GM12878 (cell line): ENCODE measurements around the gene OLA1. TPM values are rescaled to one million over a fixed set of nuclear protein-coding genes. Genes with fewer than 3 reads are reported as not detected.

Experiments used
- ATAC-seq: fragments of 200-7000 bp; cut with Tn5 transposase; 3 replicates; pipeline ENCODE4 v1.9.1; 2020; ENCODE audit warnings: mild to moderate bottlenecking, moderate library complexity
- BruUV-seq: library from RNA; stranded (reverse); fragments of 400-500 nt; replicated peaks from 2 replicates; lab custom pipeline; 2021; lab: Mats Ljungman, UMichigan
- CTCF ChIA-PET: fragments of 300-600 bp; sonication (Branson Sonifier 250); formaldehyde crosslinking; extraction: SDS; loops from one replicate; lab custom pipeline; 2021; ENCODE audit warnings: inconsistent platforms; lab: Yijun Ruan, JAX
- POLR2A ChIA-PET: fragments of 350-600 bp; formaldehyde crosslinking; extraction: SDS; loops from one replicate; lab custom pipeline; 2021; ENCODE audit warnings: inconsistent platforms; lab: Charles Lee
- RAD21 ChIA-PET: fragments of 300-600 bp; sonication (Branson Sonifier 250); formaldehyde crosslinking; loops from one replicate; lab custom pipeline; 2023; ENCODE audit warnings: antibody characterized with exemption; ENCODE audit not compliant: unreplicated experiment; lab: Charles Lee
- SMC1A ChIA-PET: fragments of 300-600 bp; sonication (Branson Sonifier 250); formaldehyde crosslinking; loops from one replicate; lab custom pipeline; 2023; ENCODE audit not compliant: unreplicated experiment, uncharacterized antibody; lab: Charles Lee
- DNase-seq: peaks from one replicate; pipeline ENCODE4 v3.0.0-alpha.2; 2011; ENCODE audit warnings: low read depth, low spot score
- FAIRE-seq: peaks from 3 replicates; lab custom pipeline; 2011; peaks lifted over from hg19 to GRCh38; lab: Jason Lieb, UNC
- H2AFZ ChIP-seq: 2 replicates; pipeline ENCODE4 v1.6.0; 2011; ENCODE audit warnings: low read depth, low read length, control low read depth; ENCODE audit not compliant: control insufficient read depth
- H3K27ac ChIP-seq: 2 replicates; pipeline ENCODE4 v1.5.1; 2011; ENCODE audit warnings: control low read depth; ENCODE audit not compliant: control insufficient read depth, insufficient read depth
- H3K27me3 ChIP-seq, 2 experiments: replicated peaks in 1 of 2; 2 replicates each; pipeline versions ENCODE4 v1.6.0 to v1.6.1; 2011; ENCODE audit warnings: low read length in 1 of 2; ENCODE audit not compliant: control insufficient read depth in 2 of 2, insufficient read depth in 2 of 2
- H3K36me3 ChIP-seq, 2 experiments: 2 replicates each; pipeline ENCODE4 v1.5.1; 2011; ENCODE audit warnings: low read length in 1 of 2; ENCODE audit not compliant: control insufficient read depth in 2 of 2, insufficient read depth in 2 of 2
- H3K4me1 ChIP-seq: 2 replicates; pipeline ENCODE4 v1.6.1; 2011; ENCODE audit warnings: mild to moderate bottlenecking, low read length, moderate library complexity, mixed read lengths; ENCODE audit not compliant: control insufficient read depth, insufficient read depth
- H3K4me2 ChIP-seq: 2 replicates; pipeline ENCODE4 v1.6.0; 2011; ENCODE audit warnings: control low read depth; ENCODE audit not compliant: control insufficient read depth, insufficient read depth
- H3K4me3 ChIP-seq: fragments of 200-600 bp; sonication (generic); 2 replicates; pipeline ENCODE4 v1.5.1; 2016
- H3K79me2 ChIP-seq: 2 replicates; pipeline ENCODE4 v1.6.0; 2011; ENCODE audit warnings: low read length; ENCODE audit not compliant: control insufficient read depth, insufficient read depth
- H3K9ac ChIP-seq: 2 replicates; pipeline ENCODE4 v1.8.0; 2011; ENCODE audit warnings: low read length, control low read depth, mixed read lengths; ENCODE audit not compliant: control insufficient read depth, insufficient read depth
- H3K9me3 ChIP-seq: replicated peaks from 3 replicates; pipeline ENCODE4 v1.5.1; 2011; ENCODE audit warnings: mild to moderate bottlenecking, low read length; ENCODE audit not compliant: control insufficient read depth, insufficient read depth
- H4K20me1 ChIP-seq: 2 replicates; pipeline ENCODE4 v1.6.0; 2011; ENCODE audit not compliant: control insufficient read depth, insufficient read depth
- ATF7 ChIP-seq: fragments of 450-650 bp; IDR thresholded peaks from 2 replicates; pipeline ENCODE4 v1.6.1; 2016; ENCODE audit warnings: low read depth, mild to moderate bottlenecking
- BACH1 ChIP-seq: fragments of 450-650 bp; IDR thresholded peaks from 2 replicates; pipeline ENCODE4 v1.6.1; 2017; ENCODE audit warnings: mild to moderate bottlenecking, borderline replicate concordance
- BHLHE40 ChIP-seq, 2 experiments: fragments of 450-650 bp in 1 of 2; IDR thresholded peaks; 2 replicates each; pipeline ENCODE4 v1.6.1; 2011 to 2017; ENCODE audit warnings: low read depth in 2 of 2, borderline replicate concordance in 1 of 2, improper control_type of control experiment in 1 of 2, low read length in 1 of 2, mild to moderate bottlenecking in 1 of 2
- CHD1 ChIP-seq: IDR thresholded peaks from 2 replicates; pipeline ENCODE4 v1.6.1; 2012; ENCODE audit warnings: low read depth, low read length, improper control_type of control experiment
- EED ChIP-seq: sonication (generic); IDR thresholded peaks from 2 replicates; pipeline ENCODE4 v1.6.1; 2016; ENCODE audit warnings: antibody characterized with exemption, low read depth
- EGR1 ChIP-seq, 2 experiments: IDR thresholded peaks; 1 replicate in 1 of 2; 2 replicates in 1 of 2; pipeline ENCODE4 v1.6.1; 2011 to 2012; ENCODE audit warnings: low read depth in 2 of 2, low read length in 2 of 2, borderline replicate concordance in 1 of 2, mild to moderate bottlenecking in 1 of 2, moderate library complexity in 1 of 2
- ETV6 ChIP-seq, 2 experiments: fragments of 450-650 bp in 1 of 2; IDR thresholded peaks in 1 of 2; conservative IDR thresholded peaks in 1 of 2; 2 replicates each; pipeline ENCODE4 v1.6.1; 2014; ENCODE audit warnings: antibody characterized with exemption in 1 of 2, borderline replicate concordance in 1 of 2, low read depth in 1 of 2, mild to moderate bottlenecking in 1 of 2, moderate library complexity in 1 of 2
- MTA2 ChIP-seq: fragments of 450-650 bp; IDR thresholded peaks from 2 replicates; pipeline ENCODE4 v1.6.1; 2016; ENCODE audit warnings: low read depth, mild to moderate bottlenecking, moderate library complexity
- MYB ChIP-seq: fragments of 150-350 bp; IDR thresholded peaks from 2 replicates; pipeline ENCODE4 v1.6.1; 2014; ENCODE audit warnings: mild to moderate bottlenecking, low read depth, low read length, borderline replicate concordance
- NFIC ChIP-seq: IDR thresholded peaks from 2 replicates; pipeline ENCODE4 v1.6.1; 2012; ENCODE audit warnings: low read depth, mild to moderate bottlenecking, inconsistent platforms, low read length, moderate library complexity
- POLR2AphosphoS2 ChIP-seq: IDR thresholded peaks from 2 replicates; pipeline ENCODE4 v1.6.1; 2011; ENCODE audit warnings: low read depth, mild to moderate bottlenecking, low read length, improper control_type of control experiment, moderate library complexity
- SIX5 ChIP-seq: IDR thresholded peaks from 2 replicates; pipeline ENCODE4 v1.6.1; 2011; ENCODE audit warnings: mild to moderate bottlenecking, low read depth, low read length, moderate library complexity; ENCODE audit not compliant: severe bottlenecking
- SMAD5 ChIP-seq: IDR thresholded peaks from 2 replicates; pipeline ENCODE4 v1.6.1; 2016; ENCODE audit warnings: antibody characterized with exemption, low read depth
- SP1 ChIP-seq: IDR thresholded peaks from one replicate; pipeline ENCODE4 v1.6.1; 2011; ENCODE audit warnings: low read depth, low read length
- SRF ChIP-seq, 2 experiments: IDR thresholded peaks; 2 replicates each; pipeline ENCODE4 v1.6.1; 2011; ENCODE audit warnings: low read depth in 2 of 2, low read length in 2 of 2, mild to moderate bottlenecking in 1 of 2, moderate library complexity in 1 of 2
- STAT1 ChIP-seq: fragments of 450-650 bp; conservative IDR thresholded peaks from 2 replicates; pipeline ENCODE4 v1.6.1; 2014; ENCODE audit warnings: antibody characterized with exemption, mild to moderate bottlenecking
- STAT3 ChIP-seq: IDR thresholded peaks from 2 replicates; pipeline ENCODE4 v1.6.1; 2011; ENCODE audit warnings: low read depth, low read length, improper control_type of control experiment
- ZNF24 ChIP-seq: fragments of 450-650 bp; IDR thresholded peaks from 2 replicates; pipeline ENCODE4 v1.6.1; 2017; ENCODE audit warnings: antibody characterized with exemption, mild to moderate bottlenecking
- WGBS: methylation state at CpG from one replicate; pipeline ENCODE4 v1.1.6; 2016; ENCODE audit warnings: low lambda C conversion rate; ENCODE audit not compliant: insufficient replicate concordance, insufficient coverage; ENCODE audit errors: missing lambda C conversion rate; 5-methylcytosine and 5-hydroxymethylcytosine counted together
- in situ Hi-C: fragments of 300-500 bp; cut with MboI; formaldehyde crosslinking; loops from 9 replicates; pipeline ENCODE4 v1.14.3; 2018; ENCODE audit warnings: mixed read lengths
- intact Hi-C: fragments of 100-400 bp; cut with micrococcal nuclease; formaldehyde crosslinking; loops from one replicate; pipeline ENCODE4 v1.14.2; 2022; ENCODE audit not compliant: unreplicated experiment
- polyA plus RNA-seq, 11 experiments: library from polyadenylated mRNA; depleted of rRNA in 4 of 11; unstranded in 6 of 11; stranded (reverse) in 5 of 11; fragments of >200 nt; fragmentation: Nextera tagmentation in 4 of 11; fragmentation: Illumina TruSeq in 1 of 11; extraction: Ambion mirVana in 4 of 11; extraction: Trizol in 1 of 11; gene quantifications; 1 replicate in 1 of 11; 2 replicates in 10 of 11; pipeline versions ENCODE4 v1.2.1 to v1.2.3, GENCODE V29; 2011 to 2016; ENCODE audit warnings: inconsistent platforms in 2 of 11, missing spikeins in 2 of 11, low read depth in 1 of 11
- total RNA-seq, 4 experiments: library from RNA; depleted of rRNA in 3 of 4; stranded (reverse); fragments of >200 nt in 3 of 4; fragmentation: Illumina TruSeq in 1 of 4; extraction: Trizol in 1 of 4; gene quantifications; 2 replicates each; pipeline versions ENCODE4 v1.2.1 to v1.2.3, GENCODE V29; 2013 to 2021
- TF ChIP-seq, protein P1 (sequence below): fragments of 450-650 bp; IDR thresholded peaks from 2 replicates; pipeline ENCODE4 v1.6.1; 2017; ENCODE audit warnings: mild to moderate bottlenecking, moderate library complexity

Gene OLA1
- total and polyA plus RNA-seq, 10 of the 15 experiments (the other 5 are each of a cell fraction or from before 2014, with no cell fraction given), result 107 to 238 (median 142) TPM

- intact Hi-C loops, result no loop called here
- POLR2A ChIA-PET, result no interaction called here
Observed at GRCh38 chr2:174266288-174266687, 18.0 kb upstream of the OLA1 start.

More at GRCh38 chr2:174266288-174266687, 18.0 kb upstream of the OLA1 start:
- 59% methylated on average over 5 of the region's 5 CpGs for WGBS
- H3K79me2 ChIP-seq, result no peaks in the 10 kb centered on the region
- no peaks in the 10 kb centered on the region for H4K20me1 ChIP-seq
- no peaks in the 10 kb centered on the region for H3K4me1 ChIP-seq
- no peak overlapping the region for H3K4me3 ChIP-seq
- ATAC-seq (no peak), DNase-seq (no peak), FAIRE-seq (no peak)
- no TSS peak for BruUV-seq
- in situ Hi-C loops, result no loop called here
- H3K9me3 ChIP-seq, result no peaks in the 10 kb centered on the region
- ChIA-PET CTCF (no interaction called here), RAD21 (no interaction called here), SMC1A (interaction anchor here (1.0 kb wide), 1 partner anchor 11 kb away, joined by 6 read pairs; no protein-coding TSS in a partner anchor)
- H3K4me2 ChIP-seq, result no peak overlapping the region
- H3K27me3 ChIP-seq, result no peaks in the 10 kb centered on the region; a peak in 1 of 4 replicates
- H3K27ac ChIP-seq, result no peak overlapping the region
- no peaks in the 10 kb centered on the region for H3K36me3 ChIP-seq
- TF ChIP-seq BHLHE40 (IDR thresholded peaks at IDR 0.05; ENCODE audit: borderline replicate concordance in 1 of 2, low read depth in 2 of 2, low read length in 1 of 2) (no peak), MTA2 (no peak), SIX5 (no peak), EGR1 (IDR thresholded peaks at IDR 0.05; ENCODE audit: borderline replicate concordance in 1 of 2, low read depth in 2 of 2, low read length in 2 of 2) (no peak), SRF (IDR thresholded peaks at IDR 0.05; ENCODE audit: low read depth in 2 of 2, low read length in 2 of 2) (no peak), STAT1 (no peak), MYB (no peak), POLR2AphosphoS2 (no peak), NFIC (no peak), EED (no peak), STAT3 (no peak), ATF7 (no peak), SMAD5 (no peak), ETV6 (conservative IDR thresholded peaks at IDR 0.05 in 1 of 2, IDR thresholded peaks at IDR 0.05 in 1 of 2; ENCODE audit: borderline replicate concordance in 1 of 2, low read depth in 1 of 2) (no peak), ZNF24 (no peak), CHD1 (no peak), BACH1 (no peak), SP1 (no peak)
- TF ChIP-seq, protein P1, sequence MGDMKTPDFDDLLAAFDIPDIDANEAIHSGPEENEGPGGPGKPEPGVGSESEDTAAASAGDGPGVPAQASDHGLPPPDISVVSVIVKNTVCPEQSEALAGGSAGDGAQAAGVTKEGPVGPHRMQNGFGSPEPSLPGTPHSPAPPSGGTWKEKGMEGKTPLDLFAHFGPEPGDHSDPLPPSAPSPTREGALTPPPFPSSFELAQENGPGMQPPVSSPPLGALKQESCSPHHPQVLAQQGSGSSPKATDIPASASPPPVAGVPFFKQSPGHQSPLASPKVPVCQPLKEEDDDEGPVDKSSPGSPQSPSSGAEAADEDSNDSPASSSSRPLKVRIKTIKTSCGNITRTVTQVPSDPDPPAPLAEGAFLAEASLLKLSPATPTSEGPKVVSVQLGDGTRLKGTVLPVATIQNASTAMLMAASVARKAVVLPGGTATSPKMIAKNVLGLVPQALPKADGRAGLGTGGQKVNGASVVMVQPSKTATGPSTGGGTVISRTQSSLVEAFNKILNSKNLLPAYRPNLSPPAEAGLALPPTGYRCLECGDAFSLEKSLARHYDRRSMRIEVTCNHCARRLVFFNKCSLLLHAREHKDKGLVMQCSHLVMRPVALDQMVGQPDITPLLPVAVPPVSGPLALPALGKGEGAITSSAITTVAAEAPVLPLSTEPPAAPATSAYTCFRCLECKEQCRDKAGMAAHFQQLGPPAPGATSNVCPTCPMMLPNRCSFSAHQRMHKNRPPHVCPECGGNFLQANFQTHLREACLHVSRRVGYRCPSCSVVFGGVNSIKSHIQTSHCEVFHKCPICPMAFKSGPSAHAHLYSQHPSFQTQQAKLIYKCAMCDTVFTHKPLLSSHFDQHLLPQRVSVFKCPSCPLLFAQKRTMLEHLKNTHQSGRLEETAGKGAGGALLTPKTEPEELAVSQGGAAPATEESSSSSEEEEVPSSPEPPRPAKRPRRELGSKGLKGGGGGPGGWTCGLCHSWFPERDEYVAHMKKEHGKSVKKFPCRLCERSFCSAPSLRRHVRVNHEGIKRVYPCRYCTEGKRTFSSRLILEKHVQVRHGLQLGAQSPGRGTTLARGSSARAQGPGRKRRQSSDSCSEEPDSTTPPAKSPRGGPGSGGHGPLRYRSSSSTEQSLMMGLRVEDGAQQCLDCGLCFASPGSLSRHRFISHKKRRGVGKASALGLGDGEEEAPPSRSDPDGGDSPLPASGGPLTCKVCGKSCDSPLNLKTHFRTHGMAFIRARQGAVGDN, result no peak
- no peak overlapping the region for H3K9ac ChIP-seq
- H2AFZ ChIP-seq, result no peak overlapping the region
